C4-2B (cell line): ENCODE data around the gene KIF1A.
"Not testable (repeated sequence)": the region's sequence is repeated elsewhere in the genome, so short reads cannot be mapped to it uniquely, and the experiment has no call there.

Source experiments
- CTCF ChIP-seq: fragments of 450-650 bp; conservative IDR thresholded peaks from 2 replicates; pipeline ENCODE4 v1.5.1; 2017; ENCODE audit warnings: mild to moderate bottlenecking
- ZFX ChIP-seq: fragments of 450-650 bp; IDR thresholded peaks from 2 replicates; pipeline ENCODE4 v1.6.1; 2017

DNA sequence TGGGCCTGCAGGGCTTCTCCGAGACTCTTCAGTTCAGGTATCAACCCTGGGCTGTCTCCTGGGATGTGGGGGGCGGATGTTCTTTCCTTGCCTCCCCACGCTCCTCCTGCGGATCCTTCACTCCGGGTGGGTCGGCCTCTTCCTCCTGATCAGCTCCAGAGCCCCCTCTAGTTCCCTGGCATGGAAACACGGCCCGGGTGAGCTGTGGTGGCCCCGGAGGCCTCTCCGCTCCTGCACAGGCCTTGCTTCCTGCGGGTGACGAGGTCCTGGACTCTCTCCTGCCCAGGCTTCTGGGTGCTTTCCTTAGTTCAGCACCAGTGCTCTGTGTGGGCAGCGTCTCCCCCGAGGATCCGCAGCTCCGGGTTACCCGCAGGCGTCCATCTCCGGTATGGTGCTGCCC is 124.4 kb downstream of the KIF1A start:
- TF ChIP-seq CTCF, ZFX: not testable (repeated sequence)
